ENCODE data around the gene IL11RA.

Gene IL11RA

DNA sequence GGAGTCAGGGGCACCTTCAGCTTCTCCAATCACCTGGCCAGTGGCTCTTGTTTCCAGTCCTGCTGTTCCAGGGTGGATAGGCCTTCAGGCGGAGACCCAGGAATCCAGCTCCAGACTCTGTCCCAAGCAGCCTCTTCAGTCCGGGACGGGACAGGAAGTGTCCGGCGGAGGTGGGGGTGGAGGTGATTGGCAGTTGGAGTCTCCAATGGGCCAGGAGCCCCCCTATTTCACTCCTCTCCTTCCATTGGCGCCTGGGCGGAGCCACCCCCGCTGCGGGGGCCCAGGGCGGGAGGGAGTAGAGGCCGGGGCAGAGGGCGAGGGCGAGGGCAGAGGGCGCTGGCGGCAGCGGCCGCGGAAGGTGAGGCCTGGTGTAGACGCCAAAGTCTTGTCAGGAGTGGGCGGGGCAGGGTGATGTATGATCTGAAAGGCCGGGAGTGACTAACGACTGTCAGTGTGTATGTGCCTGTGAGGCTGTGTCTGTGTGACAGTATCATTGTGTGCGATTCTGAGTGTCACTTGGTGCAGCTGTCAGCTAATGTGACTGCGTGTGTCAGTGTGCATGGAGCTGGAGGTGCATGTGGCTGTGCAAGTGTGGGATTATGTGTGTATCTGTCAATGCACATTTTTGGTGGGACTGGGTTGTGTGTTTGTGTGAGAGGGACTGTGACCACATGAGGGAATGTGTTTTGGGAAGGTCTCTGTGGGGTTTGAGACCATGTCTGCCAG, at the start of gene IL11RA:
Gene IL11RA, plus strand, starts transcription at position 310 of the 726 bp plus-strand sequence. CDS start 3,033 bp downstream, outside the sequence.
- no peak for FAIRE-seq
- TF ChIP-seq POLR2A (IDR thresholded peaks at IDR 0.05; ENCODE audit: low read depth, low read length), result peak; percentile 28; the same call in 1 of the 2 replicates
- DNase-seq (ENCODE audit: insufficient read length, low spot score), result peak; percentile 67

DNA sequence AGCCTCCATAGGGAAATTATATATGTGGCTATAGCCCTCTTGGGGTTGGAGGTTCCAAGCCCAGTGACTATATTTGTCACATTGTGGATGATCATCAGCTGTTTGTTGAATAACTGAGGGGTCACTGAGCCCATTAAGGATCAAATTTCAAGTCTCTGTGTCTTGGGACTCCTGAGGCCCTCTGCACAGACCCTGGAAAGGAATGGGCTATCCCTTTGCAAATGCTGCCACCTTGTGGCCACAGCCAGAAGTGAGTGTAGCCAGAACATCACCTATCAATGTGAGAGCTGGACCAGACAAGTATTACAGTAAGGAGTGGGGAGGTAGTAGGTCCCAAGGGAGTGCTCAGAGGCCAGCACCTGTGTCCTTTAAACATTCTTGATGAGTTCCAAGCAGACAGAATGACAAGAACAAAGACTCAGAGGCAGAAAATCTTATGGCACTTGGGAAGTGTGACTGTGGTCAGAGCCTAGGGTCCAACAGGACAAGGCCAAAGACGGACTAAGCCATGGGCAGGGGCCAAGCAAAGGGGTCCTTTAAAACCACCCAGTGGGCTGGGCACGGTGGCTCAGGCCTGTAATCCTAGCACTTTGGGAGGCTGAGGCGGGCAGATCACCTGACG, 48.3 kb upstream of the IL11RA start:
- peak; percentile 75 for DNase-seq (ENCODE audit: insufficient read length, low spot score)
- TF ChIP-seq POLR2A (IDR thresholded peaks at IDR 0.05; ENCODE audit: low read depth, low read length), result no peak
- FAIRE-seq, result no peak

DNA sequence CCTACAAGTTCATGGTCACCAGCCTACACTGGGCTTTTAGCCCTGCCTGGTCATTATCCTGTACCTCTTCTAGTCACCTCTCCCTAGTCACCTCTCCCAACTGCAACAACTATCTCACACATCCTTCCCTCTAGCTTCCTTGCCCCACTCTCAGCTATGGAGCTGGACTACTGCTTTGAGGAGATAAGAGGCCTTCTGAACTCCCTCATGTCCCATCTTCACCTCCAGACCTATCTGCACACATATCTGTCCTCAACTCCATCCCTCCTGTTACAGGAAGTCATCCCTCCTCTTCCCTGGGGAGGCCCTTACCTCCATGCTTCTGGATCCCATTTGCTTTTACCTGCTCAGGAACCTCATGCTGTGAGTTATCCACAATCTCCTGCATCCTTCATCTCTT, 45.8 kb upstream of the IL11RA start:
- no peak for TF ChIP-seq POLR2A (IDR thresholded peaks at IDR 0.05; ENCODE audit: low read depth, low read length)
- FAIRE-seq, result no peak
- DNase-seq (ENCODE audit: insufficient read length, low spot score), result no peak

DNA sequence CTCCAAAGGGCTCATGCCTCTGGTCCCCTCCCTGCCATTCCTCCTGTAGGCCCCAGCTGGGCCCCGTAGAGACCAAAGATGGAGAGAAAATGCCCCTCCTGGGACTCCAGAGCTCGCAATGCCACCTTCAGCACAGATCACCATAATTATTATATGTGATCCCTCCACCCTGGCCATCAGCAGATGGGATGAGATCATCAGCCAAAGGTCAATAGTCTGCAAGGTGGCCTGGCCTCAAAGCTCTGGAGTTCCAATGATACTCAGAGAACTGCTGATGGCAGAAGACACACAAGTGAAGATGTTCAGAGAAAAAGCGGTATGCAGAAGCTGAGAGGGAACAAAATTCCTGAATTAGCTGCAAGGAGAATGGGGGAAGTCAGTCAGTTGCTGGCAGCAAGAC, 45.1 kb upstream of the IL11RA start:
- FAIRE-seq (no peak), DNase-seq (ENCODE audit: insufficient read length, low spot score) (no peak)
- no peak for TF ChIP-seq POLR2A (IDR thresholded peaks at IDR 0.05; ENCODE audit: low read depth, low read length)

DNA sequence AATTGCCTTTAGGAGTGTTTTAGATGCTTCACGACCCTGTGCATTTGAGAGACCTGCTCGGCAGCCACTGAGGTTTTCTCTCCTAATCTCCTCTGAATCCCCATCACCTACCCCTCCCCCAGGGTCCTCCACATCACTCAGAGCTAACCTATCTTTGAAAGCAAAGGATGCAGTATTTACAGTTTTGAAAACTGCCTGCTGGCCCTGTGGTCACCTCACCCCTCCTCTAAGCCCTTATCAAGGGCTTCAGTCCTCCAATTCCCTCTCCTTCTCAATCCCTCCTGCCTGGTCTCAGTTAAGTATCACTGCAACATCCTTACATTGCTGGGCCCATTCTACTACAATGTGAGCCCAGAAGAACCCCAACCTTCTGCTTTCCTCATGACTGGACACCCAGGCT, 44.7 kb upstream of the IL11RA start:
- FAIRE-seq (no peak), DNase-seq (ENCODE audit: insufficient read length, low spot score) (no peak)
- no peak for TF ChIP-seq POLR2A (IDR thresholded peaks at IDR 0.05; ENCODE audit: low read depth, low read length)

DNA sequence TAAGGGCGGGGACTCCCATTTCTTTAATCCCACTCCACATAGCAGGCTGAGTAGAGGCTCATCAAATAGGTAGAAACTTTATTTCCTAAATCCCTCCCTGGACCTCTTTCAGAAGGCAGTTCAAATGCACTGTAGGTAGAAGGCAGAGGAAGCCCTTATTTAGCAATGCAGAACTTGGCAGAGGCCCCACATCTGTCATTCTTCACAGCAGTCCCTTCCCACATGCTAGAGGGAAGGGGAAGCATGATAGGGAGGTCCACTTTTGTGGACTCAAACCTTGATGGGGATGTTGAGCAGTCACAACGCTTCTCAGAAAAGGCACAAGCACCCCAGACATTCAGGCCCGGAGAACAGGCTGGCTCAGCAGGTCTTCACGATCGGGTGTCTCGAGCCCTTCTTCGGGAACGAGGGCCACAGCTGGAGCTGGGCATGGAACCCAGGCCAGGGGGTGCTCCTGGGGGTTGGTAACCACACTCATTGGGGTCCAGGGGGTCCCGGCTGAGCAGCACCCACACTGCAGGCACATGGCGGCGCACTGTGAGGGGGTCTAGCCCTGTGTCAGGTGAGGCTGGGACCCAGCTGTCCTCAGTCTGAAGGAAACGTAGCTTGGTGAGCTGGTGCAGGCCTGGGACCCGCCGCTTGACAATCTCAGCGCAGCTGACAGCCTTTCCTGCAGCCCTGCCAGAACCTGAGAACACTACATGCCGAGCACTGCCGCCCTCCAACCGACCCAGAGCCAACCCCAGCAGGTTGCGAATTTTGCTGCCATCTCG, 41.4 kb upstream of the IL11RA start:
- DNase-seq (ENCODE audit: insufficient read length, low spot score), result no peak
- no peak for FAIRE-seq
- no peak for TF ChIP-seq POLR2A (IDR thresholded peaks at IDR 0.05; ENCODE audit: low read depth, low read length)

DNA sequence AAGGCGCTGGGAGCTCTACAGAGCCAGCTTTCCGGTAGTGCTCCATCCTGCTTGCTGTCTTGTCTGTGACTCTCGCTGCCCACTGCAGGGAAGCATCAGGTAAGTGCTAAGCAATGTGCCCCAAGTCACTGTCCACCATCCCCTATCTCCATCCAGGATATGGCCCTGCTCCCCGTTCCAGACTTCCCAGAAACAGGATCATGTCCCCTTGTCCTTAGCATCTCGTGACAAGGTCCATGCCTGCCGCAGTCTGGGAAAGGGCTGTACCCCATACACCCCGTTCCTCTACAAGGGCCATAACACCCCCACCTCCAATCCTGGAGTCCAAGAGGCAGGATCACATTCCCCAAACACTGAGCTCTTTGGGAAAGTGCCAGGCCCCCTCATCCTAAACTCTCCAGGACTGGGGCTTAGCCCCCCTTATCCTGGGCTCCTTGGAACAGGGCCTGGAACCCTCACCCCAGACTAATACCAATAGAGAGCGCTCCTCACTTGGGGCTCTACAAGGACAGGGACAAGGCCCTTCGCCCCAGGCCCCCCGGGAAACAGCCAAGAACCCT, 40.7 kb upstream of the IL11RA start:
- no peak for FAIRE-seq
- no peak for TF ChIP-seq POLR2A (IDR thresholded peaks at IDR 0.05; ENCODE audit: low read depth, low read length)
- DNase-seq (ENCODE audit: insufficient read length, low spot score), result no peak

DNA sequence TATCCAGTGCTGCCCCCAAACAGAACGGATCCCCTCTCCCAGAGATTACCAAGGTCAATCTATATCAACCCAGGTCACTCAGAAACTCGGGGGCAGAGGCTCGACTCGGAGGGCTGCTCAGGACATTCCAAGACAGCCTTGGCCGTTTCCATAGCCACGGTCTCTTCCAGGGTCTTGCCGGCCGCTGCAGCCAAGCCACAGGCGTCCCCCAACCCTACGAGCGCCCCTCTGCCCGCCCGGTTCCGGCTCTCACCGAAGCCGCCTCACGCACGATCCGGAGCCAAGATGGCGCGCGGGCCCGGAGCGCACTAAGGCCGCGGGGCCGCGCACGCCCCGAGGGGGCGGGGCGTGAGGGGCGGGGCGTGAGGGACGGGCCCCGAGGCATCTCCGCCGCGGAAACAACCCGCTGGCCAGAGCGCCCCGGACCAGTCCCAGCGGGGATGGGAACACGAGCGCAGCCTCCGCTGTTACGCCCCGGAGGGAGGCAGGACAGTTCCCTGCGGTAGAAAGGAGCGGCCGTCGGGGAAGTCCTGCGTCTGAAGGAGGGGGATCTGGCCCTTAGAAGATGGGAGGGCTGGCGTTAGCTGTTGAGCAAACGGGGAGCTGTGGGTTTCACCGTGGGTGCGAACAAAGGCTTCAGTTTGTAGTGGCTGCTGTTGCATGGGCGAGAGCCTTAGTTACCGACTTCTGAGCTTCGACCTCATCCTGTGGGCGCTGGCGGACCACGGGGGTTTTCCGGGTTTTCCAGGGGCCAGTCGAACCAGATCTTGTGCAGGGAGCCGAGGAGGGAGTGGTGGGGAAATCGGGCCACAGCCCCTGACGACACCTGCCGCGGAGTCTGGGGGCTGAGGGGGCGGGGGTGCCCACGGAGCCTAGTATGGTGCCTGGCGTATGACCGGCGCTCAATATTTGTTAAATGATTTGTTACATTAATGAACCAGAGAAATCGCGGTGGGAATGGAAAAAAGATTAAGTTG, 39.9 kb upstream of the IL11RA start, which contains the start of gene RPP25L:
Gene RPP25L, minus strand, starts transcription at position 287 of the 977 bp plus-strand sequence. CDS start 801 bp downstream, outside the sequence.
- DNase-seq (ENCODE audit: insufficient read length, low spot score) (peak; percentile 79), FAIRE-seq (no peak)
- TF ChIP-seq POLR2A (IDR thresholded peaks at IDR 0.05; ENCODE audit: low read depth, low read length), result peak; percentile 65

DNA sequence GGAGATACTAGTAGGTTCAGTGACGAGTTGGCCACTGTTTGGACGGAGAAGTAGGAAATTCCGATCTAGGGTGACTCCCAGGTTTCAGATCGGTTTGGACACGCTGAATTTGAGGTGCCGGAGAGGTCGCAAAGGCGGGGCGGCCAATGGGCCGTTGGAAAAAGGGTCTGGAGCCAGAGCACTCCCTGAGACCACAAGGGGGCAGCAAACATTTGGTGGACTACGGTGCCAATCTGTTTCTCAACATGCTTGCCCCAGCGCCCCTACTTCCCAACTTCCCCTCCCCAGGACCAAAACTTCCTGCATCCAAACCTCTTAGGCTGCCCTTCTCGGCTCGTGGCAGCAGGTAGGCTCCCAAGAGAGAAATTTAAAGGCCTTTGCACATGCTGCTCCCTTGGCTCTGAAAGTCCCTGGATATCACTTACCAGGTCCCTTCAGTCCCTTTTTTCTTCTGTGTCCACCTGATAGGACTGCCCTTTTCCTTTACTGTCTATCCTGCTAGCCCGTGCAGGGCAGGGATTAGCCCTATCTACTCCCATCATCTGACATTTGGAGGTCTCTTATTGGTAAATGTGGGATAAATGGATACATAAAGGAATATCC, 39.1 kb upstream of the IL11RA start:
- FAIRE-seq (no peak), DNase-seq (ENCODE audit: insufficient read length, low spot score) (no peak)
- no peak for TF ChIP-seq POLR2A (IDR thresholded peaks at IDR 0.05; ENCODE audit: low read depth, low read length)

DNA sequence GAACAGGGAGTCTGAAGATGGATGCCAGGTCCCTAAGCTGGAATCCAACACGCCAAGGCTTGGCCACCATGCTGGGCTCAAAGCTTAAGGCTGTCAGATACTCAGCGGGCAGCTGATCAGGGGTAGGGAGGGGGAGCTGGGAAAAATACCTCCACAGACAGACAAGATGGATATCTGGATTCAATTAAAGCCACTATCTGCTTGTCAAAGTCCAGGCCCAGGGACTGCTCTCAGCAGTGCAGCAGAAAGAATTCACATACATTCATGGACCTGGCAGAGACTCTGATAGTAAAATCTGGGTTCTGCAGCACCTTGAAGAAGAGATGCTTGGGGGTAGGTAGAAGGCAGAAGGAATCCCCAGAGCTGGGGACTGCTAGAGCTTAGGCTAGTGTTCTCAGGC, 36.9 kb upstream of the IL11RA start:
- FAIRE-seq (no peak), DNase-seq (ENCODE audit: insufficient read length, low spot score) (no peak)
- TF ChIP-seq POLR2A (IDR thresholded peaks at IDR 0.05; ENCODE audit: low read depth, low read length), result no peak

DNA sequence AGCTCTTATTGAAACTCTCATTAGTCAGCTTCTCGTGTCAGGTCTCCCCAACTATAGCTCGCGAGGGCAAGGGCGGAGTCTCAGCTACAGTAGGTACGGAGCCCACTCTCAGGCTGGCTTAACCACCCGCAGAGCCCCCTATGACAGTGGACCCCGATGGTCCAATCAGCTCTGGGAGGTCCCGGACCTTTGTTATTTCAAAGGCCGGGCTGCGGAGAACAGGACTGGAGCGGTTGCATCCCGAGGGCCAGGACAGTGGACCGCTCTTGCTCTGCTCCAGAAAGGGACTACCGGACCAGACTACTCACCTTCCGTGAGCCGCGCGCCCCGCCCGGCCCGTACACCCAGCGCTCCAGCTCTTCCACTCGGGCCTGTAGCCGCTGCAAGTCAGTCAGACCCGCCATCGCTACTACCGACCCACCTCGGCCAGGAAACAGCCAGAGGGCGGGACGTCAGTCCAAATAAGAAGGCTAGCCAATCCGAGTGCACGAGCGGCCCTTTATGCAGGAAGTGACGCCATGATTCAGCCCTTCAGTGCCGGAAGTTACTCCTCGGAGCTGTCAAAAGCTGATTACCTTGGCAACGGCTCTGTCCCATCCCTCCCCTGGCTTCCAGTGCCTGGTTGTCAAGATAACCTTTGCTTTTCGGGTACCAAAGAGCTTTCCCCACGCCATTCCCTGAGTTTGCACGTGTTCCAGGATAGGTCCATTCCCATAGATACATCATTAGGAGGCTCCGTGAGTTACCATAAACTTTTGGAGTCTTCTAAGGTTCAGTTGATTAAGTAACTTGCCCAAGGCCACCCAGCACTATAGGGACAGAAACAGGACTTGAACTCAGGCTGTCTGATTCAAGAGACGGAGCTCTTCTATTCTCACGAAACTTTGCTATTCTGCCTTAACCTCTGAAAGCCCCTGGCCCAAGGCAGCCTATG, 31.7 kb upstream of the IL11RA start, which contains the start of gene DCTN3:
Gene DCTN3, minus strand, starts transcription at position 435 of the 934 bp plus-strand sequence. Its CDS starts 31 bp downstream, at position 404.
- DNase-seq (ENCODE audit: insufficient read length, low spot score) (peak; percentile 89), FAIRE-seq (peak; percentile 84)
- TF ChIP-seq POLR2A (IDR thresholded peaks at IDR 0.05; ENCODE audit: low read depth, low read length), result peak; percentile 57
